ENCODE measurements around the gene ADAMTS12.
"Not testable (repeated sequence)": the region's sequence is repeated elsewhere in the genome, so short reads cannot be mapped to it uniquely, and the experiment has no call there.

ADAMTS12 gene

DNA sequence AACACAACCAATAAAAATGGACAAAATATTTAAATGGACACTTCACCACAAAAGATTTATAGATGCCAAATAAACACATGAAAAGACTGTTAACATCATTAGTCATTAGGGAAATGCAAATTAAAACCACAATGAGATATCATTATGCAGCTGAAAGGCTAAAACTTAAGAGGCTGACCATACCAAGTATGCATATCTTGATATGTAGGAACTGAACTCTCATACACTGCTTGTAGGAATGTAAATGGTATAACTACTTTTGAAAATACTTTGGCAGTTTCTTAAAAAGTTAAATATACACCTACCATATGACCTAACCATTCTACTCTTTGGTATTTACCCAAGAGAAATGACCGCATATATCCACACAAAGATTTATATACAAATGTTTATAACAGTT lies 13.6 kb upstream of the ADAMTS12 start:
- DNase-seq, result no peak

DNA sequence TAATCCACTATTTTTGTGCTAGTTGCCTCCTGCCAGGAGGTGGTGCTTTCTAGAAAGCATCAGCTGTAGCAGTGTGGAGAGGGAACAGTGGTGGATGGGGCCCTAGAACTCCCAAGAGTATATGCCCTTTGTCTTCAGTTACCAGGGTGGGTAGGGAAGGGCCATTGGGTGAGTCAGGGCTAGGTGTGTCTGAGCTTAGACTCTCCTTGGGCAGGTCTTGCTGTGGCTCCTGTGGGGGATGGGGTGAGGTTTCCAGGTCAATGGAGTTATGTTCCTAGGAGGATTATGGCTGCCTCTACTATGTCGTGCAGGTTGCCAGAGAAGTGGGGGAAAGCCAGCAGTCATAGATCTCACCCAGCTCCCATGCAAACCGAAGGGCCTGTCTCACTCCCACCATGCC lies 11.3 kb upstream of the ADAMTS12 start:
- no peak for DNase-seq

- no peak for DNase-seq
Observed at GRCh38 chr5:33901156-33901555, 9.4 kb upstream of the ADAMTS12 start.

GRCh38 chr5:33894566-33894965 lies 2.8 kb upstream of the ADAMTS12 start:
- DNase-seq, result no peak

DNA sequence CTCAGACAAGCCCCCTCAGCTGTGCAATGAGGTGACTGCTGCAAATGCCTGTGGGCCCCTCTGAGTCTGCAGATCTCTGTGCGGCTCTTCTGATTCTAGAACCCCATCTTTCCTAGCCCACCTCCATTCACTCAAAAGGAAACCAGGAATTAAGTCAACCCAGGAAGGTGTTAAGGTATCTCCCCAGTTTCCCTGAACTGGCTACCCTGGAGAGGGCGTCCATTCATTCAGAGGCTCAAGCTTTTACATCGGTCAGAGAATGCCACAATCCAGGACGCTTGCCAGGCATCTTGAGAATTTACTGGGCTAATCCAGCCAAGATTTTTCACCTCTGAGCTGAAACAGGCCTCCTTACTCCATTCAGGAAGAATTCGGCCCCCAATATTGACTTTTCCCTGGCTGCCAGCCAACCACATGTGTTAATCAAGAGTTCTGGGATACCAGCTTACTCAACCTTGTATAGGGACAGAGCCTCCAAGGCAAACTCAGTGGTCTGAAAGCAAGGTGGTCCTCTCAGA lies 889 bp upstream of the ADAMTS12 start:
- no peak for DNase-seq

GRCh38 chr5:33891446-33891787 lies 373 bp downstream of the ADAMTS12 start:
- no peak for DNase-seq

DNA sequence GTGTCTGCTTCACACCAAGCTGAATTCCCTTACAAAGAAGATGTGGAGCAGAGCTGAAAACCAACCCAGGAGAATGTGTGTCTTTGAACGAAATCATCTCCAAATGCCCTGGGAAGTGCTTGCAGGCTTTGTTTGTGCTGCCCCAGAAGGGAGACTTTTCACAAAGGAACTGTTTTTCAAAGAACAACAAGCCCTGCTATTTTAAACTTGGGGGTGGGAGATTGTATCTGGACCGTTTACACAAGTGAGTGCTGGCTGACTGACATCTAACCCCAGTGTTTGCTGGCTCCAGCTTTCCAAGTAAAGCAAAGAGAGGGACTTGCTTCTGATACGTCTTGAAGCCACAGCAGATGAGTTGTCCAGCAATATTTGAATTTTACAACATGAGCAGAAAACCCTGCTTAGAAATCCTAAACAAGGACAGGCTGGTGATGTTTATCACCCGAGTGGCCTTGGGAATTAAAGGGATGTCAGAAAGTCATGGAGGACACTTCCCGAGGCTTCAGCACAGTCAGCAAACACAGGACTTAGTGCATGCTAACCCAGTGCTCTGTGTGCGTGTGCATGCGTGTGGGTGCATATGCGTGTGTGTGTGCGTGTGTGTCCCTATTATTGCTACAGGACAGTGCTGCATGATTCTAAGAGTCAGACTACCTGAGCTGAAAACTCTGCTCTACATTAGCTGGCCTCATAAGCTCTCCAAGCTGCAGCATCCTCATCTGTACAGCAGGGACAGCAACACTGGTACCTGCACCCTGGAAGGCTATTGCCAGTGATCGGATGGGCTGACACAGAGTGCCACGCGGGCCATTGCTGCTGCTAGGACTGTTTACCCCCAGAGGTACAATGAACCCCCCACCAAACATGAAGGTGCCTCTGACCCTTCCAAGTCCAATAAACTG lies 1.4 kb downstream of the ADAMTS12 start:
- DNase-seq, result no peak

DNA sequence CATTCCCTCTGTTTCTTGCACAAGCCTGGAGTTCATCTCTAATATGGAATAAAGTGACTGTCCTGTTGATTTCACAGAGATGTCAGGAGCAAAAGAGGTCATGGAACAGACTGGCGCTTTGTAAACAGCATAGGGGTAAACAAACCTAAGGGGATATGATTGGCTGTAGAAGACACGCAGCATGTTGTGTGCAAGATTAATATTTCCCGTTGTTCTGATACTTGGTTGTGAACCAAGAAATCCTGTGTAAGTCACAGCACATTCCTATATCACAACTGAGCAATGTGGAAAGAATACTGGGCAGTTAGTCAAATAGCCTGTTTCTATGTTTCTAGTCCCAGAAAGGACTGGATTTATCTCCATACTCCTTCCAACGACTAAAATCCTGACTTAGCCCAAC lies 3.2 kb downstream of the ADAMTS12 start:
- DNase-seq, result no peak

DNA sequence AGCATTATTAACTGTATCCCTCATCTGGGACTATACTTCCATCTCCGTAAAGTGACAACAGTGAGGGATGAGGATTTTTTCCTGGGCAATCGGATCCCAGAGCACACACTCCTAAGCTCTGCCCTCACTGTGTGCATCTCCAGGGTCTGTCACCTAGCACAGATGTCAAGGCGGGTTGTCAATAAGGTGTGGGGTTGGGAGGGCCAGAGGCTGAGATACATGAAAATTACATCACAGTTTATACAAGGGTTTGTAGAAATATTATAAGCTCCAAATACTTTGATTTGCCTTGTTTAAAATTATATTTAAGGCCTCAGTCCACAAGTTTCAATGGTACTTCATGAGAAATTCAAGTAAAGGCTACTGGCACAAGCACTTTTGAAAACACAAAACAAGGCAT lies 4.5 kb downstream of the ADAMTS12 start:
- DNase-seq, result no peak

DNA sequence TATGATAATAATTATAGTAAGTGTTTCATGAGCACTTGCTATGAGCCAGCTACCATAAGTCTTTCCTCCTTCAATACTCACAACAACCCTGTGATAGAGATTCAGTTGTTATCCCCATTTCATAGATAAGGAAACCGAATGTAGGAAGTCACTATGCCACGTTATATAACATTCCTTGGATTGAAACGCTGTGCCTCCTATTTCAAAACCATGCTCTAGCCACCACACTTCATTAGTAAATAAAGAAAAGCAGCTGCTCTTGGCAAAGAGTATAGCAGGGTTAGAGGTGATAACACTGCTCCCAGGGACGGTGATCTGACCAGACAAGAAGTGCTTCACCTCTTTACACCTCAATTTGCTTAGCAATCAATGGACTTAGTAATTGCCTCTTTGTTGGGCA lies 5.5 kb downstream of the ADAMTS12 start:
- no peak for DNase-seq

GRCh38 chr5:33885679-33886078 lies 6.1 kb downstream of the ADAMTS12 start:
- no peak for DNase-seq

DNA sequence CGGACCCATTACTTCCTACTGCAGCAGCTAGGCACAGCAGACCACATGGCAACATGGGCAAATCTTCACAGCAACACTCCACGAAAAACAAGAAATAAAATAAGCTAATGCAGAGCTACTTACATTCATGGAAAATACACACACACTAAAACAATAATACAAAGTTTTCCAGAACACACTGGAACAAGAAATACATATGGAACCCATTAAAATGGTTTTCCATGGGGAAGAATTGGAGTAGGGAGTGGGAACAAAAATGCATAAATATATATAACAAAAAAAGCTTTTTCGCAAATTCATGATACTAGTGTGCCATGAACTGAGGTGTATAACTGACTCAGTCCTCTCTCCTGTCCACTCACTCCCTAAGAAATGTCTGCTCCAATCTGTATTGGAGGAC lies 8.3 kb downstream of the ADAMTS12 start:
- DNase-seq, result no peak

- DNase-seq, result no peak
Observed at GRCh38 chr5:33880319-33880718, 11.5 kb downstream of the ADAMTS12 start.

DNA sequence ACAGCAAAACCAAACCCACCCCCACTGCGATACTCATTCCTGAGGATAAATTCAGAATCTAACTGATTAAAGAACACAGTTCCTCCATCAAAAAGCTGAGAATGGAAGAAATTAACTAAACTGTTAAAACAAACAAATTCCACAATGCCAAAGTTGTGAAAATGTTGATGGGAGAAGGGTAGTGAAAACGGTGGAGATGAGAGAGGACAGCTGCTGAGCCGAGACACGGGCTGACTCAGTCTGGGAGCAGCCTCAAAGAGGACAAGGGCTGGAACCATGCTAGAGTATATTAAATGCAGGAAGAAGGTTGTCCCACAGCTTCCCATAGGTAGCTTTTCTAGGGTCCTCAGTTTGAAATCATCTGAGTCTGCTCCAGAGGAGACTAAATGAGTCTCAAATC lies 14.3 kb downstream of the ADAMTS12 start:
- no peak for DNase-seq

DNA sequence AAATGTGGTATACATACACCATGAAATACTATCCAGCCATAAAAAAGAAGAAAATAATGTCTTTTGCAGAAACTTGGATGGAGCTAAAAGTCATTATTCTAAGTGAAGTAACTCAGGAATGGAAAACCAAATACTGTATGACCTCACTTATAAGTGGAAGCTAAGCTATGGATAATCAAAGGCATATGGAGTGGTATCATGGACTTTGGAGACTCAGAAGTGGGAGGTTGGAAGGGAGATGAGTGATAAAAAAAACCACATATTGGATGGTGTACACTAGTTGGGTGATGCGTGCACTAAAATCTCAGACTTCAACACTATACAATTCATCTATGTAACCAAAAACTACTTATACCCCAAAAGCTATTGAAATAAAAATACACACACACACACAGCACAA lies 24.5 kb downstream of the ADAMTS12 start:
- no peak for DNase-seq

DNA sequence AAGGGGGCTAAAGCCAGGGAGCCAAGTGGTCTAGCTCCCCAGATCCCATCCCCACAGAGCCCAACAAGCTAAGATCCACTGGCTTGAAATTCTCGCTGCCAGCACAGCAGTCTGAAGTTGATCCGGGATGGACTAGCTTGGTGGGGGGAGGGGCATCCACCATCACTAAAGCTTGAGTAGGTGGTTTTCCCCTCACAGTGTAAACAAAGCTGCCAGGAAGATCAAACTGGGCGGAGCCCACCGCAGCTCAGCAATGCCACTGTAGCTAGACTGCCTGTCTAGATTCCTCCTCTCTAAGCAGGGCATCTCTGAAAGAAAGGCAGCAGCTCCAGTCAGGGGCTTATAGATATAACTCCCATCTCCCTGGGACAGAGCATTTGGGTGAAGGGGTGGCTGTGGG lies 32.6 kb downstream of the ADAMTS12 start:
- not testable (repeated sequence) for DNase-seq

DNA sequence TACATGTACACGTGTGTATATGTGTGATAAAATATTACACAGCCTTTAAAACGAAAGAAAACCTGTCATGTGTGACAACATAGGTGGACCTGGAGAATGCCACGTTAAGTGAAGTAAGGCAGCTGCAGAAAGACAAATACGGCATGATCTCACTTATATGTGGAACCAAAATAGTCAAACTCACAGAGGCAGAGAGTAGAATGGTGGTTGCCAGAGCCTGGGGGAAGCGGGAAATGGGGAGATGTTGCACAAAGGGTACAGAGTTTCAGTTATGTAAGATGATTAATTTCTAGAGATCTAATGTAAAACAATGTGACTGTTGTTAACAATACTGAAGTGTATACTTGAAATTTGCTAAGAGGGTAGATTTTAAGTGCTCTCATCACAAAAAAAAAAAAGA lies 34.8 kb downstream of the ADAMTS12 start:
- no peak for DNase-seq

GRCh38 chr5:33855396-33855795 lies 36.4 kb downstream of the ADAMTS12 start:
- DNase-seq, result no peak

GRCh38 chr5:33854733-33855151 lies 37.0 kb downstream of the ADAMTS12 start:
- no peak for DNase-seq

DNA sequence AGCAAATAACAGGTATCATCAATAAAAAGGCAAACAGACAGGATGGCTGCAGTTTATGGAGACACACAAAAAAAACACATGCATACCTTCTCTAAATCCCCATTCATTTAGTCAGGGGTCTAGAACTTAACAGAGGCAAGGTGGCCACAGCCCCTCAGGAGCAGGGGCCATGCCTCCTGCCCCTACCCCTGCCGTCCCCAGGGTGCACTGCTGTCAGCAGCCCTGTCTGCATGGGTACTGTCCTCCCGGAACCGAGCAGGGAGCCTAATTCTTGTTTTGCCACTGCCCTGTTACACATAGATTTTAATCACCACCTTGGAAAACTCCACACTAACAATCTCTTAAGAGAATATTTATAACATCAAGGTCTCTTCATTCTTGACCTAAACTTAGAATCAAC lies 39.0 kb downstream of the ADAMTS12 start:
- no peak for DNase-seq

- no peak for DNase-seq
Observed at GRCh38 chr5:33852319-33852718, 39.5 kb downstream of the ADAMTS12 start.

DNA sequence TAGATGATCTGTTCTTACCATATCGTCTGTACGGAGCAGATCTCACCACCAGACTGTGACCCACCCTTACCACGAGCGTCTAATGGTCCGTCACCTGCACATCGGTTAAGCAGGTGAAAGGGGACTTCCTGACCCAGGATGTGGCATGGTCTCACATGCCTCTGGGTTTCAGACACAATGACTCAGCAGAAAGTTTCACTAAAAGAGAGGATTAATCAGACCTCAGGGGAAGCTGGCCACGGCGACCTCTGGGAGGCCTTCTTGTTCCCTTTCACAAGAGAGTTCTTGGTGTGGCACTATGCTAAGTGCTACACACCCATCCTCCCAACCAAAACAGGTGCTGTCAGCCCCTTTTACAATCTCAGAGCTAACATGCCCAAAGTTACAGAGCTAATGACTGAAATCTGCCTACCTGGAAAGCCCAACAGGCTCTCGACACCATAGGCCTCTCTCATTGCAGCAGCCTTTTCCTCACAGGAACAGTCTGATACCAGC lies 41.6 kb downstream of the ADAMTS12 start:
- no peak for DNase-seq

- no peak for DNase-seq
Observed at GRCh38 chr5:33848554-33848953, 43.2 kb downstream of the ADAMTS12 start.

GRCh38 chr5:33846851-33847250 lies 44.9 kb downstream of the ADAMTS12 start:
- no peak for DNase-seq

DNA sequence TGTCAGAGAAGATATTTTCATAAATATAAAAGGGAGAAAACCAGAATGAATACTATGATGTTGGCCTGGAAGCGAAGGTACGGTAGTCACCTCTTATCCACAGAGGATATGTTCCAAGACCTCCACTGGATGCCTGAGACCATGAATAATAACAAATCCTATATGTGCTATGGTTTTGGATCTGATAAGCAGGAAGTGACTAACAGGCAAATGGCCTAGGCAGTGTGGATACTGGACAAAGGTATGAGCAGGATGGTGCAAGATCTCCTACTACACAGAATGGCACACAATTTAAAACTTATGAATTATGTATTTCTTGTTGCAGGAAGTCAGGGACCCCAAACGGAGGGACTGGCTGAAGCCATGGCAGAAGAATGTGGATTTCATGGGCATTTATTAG lies 48.2 kb downstream of the ADAMTS12 start:
- DNase-seq, result no peak

Data from NCI-H1048 (cell line).